HG03442 (cell line): ENCODE measurements around the gene PRR22.

Experiments
- ATAC-seq: cut with Tn5 transposase; IDR thresholded peaks from one replicate; pipeline ENCODE4 v1.9.1; 2021; ENCODE audit warnings: mild to moderate bottlenecking, moderate library complexity; ENCODE audit not compliant: unreplicated experiment

PRR22 gene

DNA sequence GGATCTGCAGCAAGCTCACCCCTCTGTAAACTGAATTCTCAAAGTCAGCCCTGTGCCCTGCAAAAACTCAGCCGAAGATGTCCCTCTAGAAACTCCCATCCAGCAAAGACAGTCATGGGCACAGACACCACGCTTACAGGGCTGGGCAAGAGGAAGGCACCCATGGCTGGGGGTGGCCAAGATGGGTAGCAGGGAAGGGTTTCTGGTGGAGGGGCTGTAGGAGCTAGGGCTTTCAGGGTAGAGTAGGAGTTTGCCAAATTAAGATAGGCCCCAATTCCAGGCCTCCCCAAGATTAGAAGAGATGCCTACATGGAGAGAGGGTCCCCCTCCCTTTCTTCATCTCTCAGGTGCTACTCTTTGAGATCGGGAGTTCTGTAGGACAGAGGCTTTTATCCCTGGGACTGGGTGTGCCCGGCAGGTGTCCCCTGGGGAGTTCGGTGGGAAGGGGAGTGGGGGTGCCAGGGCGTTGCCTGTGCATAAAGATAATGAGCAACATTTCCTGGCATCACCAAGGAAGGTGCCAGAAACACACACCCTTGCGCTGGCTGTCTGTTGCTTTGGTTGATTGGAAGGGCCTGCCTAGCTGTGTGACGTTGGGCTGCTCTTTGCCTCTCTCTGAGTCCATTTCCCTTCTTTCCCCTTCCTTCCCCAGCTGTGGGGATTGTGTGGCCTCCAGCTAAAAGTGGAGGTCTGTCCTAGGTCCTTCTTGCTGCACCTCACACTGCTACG, 29.7 kb upstream of the PRR22 start:
- no peak for ATAC-seq

DNA sequence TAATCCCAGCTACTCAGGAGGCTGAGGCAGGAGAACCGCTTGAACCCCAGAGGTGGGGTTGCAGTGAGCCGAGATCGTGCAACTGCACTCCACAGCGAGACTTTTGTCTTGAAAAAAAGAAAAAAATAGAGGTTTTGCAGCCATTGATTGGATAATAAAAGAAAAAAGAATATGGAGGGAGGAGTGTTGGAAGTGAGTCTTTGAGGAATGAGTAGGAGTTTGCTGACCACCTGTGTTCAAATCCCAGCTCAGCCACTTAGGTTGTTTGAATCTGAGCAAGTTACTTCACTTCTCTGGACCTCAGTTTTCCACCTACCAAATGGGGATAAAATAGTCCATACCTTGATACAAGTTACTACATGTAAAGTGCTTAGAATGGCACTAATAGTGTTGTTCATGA, 26.6 kb upstream of the PRR22 start:
- ATAC-seq, result no peak

DNA sequence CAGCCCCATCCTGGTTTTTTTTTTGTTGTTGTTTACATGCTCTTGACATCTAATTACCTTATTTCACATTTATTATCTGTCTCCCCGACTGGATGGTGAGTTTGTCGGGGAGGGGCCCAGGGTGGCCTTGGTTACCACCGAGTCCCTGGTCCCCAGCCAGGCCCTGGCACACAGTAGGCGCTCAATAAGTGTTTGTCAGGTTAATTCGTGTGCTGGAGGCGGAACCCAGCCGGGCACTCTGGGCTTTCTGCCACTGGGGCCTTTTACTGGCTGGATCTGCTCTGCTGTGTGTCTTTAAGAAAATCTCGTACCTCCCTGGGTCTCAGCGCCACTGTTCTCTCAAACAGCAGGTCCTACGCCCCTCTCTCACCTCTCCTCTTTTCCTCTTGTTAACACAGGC, 24.9 kb upstream of the PRR22 start:
- no peak for ATAC-seq

DNA sequence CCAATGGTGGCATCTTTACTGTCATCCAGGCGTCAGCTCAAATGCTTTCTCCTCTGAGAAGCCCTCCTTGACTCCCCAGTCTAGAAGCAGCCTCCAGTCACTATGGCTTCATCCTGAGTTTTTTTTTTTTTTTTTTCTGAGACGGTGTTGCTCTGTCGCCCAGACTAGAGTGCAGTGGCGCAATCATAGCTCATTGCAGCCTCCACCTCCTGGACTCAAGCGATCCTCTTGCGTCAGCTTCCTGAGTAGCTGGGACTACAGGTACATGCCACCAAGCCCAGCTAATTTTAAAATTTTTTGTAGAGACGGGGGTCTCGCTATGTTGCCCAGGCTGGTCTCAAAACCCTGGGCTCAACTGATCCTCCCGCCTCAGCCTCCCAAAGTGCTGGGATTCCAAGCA, 24.5 kb upstream of the PRR22 start:
- no peak for ATAC-seq

DNA sequence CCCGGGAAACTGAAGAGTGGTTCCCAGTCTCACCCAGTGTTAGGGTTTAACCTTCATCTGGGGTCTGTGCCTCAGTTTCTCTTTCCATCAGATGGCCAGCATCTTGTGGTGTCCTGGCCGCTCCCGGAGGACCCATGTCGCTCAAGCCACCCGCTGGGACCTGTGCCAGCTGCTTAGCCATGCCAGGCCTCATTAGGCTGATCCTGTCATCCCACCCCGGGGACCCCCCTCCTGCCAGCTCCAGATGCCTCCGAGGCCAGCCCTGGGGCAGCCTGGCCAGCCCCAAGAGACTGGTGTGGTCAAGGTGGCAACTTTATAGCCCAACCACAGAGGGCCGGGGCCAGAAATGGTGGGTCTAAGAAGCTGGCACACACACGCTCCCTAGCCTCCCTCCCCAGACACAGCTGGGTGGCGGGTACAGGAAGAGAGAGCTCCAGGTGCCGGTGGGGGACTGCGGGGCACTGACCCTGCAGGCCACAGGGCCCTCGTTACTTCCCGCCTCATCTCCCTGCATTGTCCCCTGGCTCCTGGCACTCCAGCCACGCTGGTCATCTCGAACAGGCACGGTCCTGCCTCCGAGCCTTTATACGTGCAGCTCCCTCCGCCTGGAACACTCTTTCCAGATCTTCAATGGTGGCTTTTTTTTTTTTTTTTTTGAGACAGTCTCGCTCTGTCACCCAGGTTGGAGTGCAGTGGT, 23.7 kb upstream of the PRR22 start:
- no peak for ATAC-seq

DNA sequence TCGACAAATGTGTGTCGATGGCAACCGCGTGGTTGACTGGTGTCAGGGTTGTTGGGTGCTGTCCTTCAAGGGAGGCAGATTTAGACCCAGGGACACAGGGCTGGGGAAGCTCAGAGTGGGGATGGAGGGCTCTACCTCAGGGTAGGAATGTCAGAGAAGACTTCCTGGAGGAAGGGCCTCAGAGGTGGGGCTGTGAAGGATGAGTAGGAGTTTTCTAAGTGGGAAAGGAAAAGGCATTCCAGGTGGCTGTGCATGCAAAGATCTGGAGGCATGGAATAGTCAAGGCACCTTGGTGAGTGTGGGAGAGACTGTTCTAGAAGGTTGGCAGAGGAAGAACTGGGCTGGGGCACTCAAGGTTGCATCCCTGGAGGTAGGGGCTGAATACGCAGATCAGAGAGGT, 22.4 kb upstream of the PRR22 start:
- ATAC-seq, result no peak

DNA sequence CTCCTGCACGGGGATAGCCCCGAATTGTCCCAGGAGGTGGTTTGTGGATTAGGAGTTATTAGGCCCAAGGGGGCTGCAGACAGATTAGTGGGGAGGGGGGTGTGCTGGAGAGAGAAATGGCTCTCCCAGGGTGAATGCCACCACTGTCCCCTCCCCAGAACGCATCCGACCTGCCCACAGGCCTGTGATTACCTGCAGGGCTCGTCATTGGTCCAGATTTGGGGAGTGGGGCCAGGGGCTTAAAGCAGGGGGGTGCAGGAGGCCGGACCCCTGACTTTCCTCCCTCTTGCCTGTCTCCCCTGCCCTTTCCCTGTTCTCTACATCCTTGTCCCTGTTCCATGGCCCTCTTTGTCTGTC, 21.6 kb upstream of the PRR22 start:
- ATAC-seq, result no peak

DNA sequence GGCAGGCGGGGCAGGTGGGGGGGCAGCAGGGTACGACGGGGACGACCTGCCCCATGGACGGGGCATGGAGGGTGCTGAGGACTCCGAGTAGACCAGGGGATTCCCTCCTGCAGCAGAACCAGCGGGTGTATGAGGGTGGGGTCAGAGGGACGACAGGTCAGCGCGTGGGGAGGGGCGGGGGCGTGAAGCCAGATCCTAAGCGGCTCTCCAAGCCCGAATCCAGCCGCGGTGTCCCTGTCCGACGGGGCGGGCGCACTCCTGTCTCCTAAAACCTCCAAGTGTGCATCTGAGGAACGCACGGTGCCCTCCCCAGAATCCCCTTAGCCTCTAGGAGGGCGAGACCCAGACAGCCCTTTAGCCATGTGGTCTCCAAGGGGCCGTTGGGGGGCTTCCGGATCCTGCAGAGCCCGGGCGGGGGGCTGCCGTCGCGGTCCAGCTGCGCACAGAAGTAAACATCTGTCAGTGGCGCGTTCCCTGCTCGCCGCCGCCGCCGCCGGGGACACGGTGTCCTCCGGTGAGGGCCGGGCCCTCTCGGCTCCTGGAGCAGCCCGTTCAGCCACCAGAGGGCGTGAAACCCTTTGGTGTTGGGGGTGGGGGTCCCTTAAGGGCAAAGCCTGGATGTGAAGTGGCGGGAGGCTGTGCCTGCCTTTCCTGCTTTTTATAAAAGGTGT, 21.1 kb upstream of the PRR22 start:
- no peak for ATAC-seq

DNA sequence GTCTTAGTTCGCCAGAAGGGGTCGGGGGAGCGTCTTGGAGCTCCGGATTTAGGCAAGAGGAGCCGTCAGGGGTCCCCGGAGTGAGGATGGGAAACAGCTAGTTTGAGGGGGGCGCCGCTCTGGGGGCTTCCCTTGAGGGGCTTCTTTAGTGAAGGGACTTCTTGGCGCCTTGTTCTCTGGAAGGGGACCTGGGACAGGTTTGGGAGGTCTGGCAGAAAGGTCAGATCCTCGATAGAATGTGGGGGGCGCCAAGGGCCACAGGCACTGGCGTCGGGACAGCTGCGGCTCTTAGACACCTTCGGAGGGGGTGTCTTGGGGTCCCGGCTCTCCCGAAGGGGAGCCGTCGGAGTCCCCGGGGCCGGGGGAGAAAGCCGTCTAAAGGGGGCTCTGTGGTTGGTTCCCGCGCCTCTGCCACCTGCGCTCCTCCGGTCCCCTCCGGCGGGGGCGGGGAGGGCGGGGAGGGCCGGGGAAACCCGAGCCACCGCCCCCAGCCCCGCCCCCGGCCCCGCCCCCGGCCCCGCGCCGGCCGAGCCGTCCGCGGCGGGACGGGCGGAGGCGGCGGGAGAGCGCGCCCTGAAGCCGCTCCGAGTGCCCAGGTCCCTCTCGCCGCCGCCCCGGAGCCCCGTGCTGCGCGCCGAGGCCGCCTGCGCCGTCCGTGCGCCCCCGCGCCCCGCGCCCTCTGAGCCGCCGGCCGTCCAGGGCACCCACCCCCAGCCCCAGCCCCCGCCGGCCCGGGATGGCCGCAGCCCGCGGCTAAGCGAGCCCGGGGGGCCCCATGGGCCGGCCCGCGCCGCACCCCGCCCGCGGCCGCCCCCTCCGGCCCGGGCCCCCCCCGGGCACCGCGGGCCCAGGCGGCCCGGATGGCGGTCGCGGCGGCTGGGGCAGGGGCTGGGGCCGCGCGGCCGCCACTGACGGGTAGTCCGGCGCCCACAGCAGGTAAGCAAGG, 20.2 kb upstream of the PRR22 start, which contains the start of gene NRTN:
Gene NRTN, plus strand, starts transcription at position 552 of the 946 bp plus-strand sequence. CDS start 19,099 bp downstream, outside the sequence.
- ATAC-seq, result no peak

DNA sequence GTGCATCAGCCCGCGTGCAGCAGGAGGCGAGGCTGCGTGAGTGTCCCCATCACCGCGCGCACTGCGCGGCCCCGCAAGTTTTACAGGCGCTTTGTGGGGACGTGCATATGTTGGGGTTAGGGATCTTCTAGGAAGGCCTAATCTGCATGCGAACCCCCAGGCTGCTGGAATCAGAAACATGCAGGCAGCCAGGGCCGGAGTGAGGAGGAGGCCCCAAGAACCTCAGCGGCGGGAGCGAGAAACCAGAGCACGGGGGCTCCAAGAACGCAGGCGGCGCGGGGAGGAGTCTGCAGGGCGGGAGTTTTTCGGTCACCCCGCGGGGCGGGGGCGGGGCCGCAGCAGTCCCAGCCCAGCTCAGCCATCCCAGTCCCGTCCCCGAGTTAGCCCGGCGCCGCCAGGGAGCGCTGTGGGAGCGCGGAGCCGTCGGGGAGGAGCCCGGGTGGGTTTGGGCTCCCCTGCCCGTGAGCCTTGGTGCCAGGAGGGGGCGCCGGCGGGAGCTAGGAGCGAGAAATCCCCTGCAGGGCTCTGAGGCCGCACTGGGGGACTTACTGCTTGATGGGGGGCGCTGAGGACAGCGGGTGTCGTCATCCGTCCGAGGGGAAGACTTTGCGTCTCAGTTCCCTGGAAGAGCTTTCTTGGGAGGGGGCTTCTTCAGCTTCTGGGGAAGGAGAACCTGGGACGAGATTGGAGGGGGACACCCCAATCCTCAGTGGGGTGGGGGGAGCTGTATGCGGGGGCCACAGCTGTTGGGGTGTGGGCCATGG, 19.4 kb upstream of the PRR22 start:
- ATAC-seq, result peak; percentile 65

DNA sequence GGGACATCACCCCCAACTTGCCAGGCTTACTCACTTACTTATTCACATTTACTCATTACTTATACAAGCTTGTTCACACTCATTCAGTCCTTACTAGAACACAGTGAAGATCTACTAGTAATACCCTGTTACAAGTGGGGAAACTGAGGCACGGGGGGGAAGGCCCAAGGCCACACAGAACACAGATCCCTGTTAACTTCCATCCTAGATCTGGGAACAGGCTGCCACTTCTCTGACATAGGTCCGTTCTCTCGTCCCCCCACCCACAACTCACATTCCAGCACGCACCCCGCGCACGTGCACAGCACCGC, 18.9 kb upstream of the PRR22 start:
- no peak for ATAC-seq

DNA sequence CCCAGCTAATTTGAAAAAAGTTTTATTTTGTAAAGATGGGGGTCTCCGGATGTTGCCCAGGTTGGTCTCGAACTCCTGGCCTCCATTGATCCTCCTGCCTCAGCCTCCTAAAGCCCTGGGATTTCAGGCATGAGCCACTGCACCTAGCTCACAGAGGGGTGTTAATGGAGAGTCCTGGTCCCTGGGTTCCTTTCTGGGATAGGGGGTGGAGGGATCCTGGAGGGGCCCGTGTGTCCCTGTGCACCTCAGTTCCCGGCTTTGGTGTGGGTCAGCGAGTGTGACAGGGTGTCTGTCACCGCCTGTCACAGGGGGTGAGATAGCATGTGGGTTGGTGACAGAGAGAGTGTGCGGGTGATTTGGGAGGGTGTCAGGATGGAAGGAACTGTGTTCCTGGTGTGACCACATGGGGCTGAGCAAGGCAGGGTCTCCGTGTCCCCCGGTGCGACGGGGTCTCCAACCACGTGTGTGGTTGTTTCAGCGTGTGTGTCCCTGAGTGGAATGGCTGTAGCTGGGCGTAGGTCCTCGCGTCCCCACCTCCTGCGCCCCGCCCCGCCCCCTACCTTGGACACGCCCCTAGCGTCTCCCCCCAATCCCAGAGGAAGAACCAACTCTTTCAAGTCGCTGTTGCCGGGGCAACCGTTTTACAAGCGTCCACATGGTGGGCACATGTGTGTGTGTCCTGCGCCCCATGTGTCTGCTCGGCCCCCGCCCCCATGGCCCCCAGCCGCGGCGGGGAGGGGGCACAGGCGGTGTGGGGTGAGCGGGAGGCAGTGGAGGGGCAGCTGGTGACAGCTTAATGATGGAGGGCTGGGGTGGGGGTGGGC, 17.5 kb upstream of the PRR22 start:
- ATAC-seq, result no peak

DNA sequence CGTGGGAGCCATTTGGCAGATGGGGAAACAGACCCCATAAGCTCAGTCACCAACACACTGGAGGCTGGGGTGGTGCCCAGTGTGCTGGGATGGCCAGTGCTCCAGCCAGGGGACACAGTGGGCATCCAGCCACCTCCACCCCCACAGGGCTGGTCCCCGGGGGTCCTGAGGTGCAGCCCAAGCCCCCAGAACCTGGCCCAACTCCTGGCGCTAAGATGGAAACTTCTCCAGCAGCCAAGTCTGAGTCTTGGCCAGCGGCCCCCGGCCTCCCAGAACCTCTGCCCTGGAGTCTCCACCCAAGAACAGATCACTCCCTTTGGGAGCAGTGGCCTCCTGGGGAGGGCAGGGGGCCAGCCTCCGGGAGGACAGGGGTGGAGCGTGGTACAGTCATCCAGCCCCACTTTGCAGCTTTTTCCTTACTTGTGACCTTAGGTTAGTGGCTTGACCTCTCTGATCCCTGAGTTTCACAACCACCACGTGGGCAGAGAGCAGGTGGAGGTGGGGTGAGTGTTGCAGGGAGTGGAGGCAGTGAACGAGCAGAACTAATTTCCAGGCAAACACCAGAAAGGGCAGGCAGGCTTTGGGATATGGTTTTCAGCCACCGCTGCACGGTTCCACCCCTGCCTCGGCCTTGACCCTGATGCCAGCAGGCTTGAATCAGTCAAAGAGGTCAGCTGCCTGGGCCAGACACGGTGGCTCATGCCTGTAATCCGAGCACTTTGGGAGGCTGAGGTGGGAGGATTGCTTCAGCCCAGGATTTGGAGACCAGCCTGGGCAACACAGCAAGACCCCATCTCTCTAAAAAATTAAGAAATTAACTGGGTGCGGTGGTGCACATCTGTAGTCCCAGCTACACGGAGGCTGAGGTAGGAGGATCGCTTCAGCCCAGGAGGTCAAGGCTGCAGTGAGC, 16.1 kb upstream of the PRR22 start:
- ATAC-seq, result no peak

DNA sequence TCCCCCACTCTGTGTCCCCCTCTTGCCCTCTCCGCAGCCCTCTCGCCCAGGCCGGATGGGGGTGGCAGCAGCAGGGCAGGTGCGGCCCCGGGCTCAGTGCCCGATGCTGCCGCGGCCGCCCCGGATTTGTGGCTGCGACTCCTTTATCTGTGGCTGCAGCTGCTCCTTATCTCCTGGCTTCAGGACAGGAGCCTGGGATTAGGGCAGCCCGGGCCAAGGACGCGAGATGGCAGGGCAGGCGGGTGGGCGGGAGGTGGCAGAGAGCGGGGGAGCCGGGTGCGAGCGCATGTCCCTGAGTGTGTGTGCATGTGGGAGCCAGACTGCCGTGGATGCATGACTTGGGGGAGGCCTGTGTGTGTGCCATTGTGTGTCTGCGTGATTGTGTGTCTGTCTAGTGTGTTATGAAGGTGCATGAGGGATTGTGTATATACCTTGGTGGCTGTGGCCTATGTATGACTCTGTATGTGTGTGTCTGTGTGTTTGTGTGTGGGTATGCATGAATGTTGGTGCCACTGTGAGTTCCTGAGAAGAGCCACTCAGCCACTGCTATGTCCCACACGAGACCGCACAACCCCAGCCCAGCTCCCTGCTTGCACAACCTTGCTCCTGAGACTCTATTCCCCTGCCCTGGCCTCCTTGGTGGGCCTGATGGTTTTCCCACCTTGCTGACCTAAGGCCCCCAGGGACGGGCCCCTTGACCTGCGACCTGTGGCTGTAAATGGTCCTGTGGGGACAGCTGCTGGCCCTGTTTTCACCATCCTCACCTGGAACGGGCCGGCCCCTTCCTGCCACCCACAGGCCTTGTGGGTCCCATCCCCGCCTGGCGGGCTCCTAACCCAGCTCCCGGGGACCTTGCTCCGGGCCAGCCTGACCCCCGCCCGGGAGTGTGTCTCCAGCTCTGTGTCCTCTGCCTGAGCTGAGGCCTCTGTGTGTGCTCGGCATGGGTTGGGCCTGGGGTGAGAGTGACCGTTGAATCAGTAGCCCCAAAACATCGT, 15.0 kb upstream of the PRR22 start:
- no peak for ATAC-seq

DNA sequence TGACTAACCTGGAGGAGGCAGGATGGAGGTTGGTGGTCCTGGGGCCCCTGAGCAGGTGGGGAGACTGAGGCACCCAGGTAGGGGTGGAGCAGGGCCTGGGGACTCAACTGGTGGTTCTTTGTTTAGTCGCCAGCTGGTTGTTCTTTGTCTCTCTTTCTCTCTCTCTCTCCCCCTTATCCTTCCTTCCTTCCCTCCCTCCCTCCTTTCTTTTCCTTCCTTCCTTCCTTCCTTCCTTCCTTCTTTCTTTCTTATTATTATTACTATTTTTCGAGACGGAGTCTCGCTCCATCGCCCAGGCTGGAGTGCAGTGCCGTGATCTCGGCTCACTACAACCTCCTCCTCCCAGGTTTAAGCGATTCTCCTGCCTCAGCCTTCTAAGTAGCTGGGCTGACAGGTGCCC, 13.7 kb upstream of the PRR22 start:
- no peak for ATAC-seq

DNA sequence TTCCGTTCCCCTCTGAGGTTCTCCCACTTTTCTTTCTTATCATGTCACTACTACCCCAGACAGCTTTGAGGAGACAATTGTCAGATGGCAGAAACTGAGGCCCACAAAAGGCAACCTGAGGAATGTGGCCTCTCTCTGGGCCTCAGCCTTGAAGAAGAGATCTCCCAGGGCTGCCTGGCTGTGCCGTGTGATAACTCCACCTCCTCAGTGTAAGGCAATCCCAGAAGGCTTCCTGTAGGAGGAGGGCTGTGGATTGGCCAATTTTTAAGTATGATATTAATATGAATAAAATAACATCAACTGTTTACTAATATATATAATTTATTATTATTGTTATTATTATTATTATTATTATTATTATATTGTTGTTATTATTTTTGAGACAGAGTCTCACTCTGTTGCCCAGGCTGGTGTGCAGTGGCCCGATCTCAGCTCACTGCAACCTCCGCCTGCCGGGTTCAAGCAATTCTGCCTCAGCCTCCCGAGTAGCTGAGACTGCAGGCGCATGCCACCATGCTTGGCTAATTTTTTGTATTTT, 10.9 kb upstream of the PRR22 start:
- ATAC-seq, result no peak

DNA sequence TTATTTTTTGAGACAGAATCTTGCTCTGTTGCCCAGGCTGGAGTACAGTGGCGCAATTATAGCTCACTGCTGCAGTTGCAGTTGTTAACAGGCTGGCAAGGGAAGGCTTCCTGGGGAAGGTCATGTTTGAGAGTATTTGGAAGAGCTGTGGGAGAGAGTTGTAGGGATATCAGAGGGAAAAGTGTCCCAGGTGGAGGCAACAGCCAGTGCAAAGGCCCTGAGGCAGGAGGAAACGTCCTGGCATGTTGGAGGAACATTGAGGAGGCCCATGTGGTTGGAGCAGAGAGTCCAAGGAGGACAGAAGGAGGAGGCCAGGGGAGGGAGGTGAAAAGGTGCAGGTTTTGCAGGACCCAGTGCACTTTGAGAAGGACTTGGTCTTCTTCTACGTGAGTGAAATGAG, 8.6 kb upstream of the PRR22 start:
- ATAC-seq, result no peak
